ENCODE measurements around the gene PTRHD1.
"Not testable (repeated sequence)": the region's sequence is repeated elsewhere in the genome, so short reads cannot be mapped to it uniquely, and the experiment has no call there.

Gene PTRHD1, protein sequence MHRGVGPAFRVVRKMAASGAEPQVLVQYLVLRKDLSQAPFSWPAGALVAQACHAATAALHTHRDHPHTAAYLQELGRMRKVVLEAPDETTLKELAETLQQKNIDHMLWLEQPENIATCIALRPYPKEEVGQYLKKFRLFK

DNA sequence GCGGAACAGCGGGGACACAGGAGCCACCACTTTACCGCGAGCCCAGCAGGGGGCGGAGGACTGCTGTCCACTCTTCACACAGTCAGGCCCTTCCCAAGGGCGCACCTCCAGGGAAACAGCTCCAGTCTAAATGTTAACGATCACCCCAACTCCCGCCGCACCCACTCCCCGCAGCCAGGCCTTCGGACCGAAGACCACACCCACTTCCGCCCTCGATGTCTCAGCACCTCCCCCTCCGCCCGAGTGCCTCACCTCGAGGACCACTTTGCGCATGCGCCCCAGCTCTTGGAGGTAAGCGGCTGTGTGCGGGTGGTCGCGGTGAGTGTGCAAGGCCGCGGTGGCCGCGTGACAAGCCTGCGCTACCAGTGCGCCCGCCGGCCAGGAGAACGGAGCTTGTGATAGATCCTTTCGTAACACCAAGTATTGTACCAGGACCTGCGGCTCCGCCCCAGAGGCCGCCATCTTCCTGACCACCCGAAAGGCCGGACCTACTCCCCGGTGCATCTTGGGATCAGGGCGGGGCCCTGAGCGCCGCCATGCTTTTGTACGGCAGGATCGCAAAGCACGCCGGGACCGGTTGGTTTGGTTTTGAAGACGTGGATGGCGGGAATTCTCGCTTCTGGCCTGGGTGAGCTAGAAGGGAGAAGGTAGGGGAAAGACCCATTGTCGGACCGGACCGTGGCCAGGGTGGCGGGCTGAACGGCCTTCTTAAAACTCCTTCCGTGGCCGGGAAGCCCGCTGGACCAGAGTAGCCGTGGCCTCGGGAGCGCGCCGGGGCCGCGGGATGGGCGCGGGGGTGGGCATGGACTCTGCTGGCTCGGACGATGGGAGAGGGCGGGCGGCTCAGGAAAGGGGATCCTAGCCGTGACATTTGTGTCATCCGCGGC, at the start of gene PTRHD1, which contains the start of gene CENPO:
PTRHD1 (minus strand) TSS at position 518 of the 887 bp plus-strand sequence; CDS start at position 504, 14 bp downstream.
CENPO (plus strand) TSS at position 552 of the 887 bp plus-strand sequence. CDS start 495 bp downstream, outside the sequence.
- DNase-seq (ENCODE audit: low read depth in 1 of 2, low spot score in 1 of 2) = peak; percentile 88 to 90

DNA sequence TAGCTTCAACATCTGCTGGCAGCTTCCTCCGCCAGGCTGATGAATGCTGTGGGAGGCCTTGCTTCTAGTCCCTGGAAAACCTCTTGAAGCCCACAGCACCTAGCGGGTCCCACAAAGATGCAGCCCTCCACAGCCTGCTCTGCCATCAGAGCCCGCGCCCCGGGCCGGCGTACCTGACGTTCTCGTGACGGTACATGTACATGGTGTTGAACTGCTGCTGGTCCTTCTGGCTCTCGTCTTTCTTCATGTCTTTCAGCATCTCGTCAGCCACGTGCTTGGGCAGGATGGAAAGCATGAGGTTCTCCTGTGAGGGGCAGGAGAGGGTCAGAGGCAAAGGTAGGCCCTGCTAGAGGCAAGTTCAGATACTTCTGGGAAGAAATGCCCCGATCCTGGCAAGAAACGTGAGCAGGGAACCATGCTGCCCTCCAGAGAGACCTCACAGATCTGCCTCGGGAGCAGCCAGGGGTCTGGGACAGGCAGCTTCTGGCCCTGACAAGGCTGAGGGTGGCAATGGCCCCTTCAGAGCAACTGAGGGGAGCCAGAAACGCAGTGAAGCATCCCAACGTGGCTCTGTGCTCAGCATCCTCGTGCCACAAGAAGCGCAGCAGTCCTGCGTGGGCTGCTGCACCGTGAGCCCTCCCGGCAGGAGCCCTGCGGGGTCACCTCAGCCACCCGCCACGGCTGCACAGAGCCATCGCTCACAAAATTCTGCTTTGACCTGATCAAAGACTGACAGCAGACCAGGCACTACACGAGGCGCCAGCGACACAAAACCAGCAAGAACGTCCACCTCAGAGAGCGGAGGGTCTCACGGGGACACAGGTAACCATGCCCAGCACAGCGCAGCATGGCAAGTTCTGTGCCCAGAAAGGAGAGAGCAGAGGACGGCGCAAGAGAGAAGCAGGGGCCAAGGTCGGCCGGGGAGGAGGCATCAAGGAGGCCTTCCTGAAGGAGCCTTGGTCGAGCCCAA, 49.2 kb upstream of the PTRHD1 start:
- no peak for DNase-seq (ENCODE audit: low read depth in 1 of 2, low spot score in 1 of 2)

DNA sequence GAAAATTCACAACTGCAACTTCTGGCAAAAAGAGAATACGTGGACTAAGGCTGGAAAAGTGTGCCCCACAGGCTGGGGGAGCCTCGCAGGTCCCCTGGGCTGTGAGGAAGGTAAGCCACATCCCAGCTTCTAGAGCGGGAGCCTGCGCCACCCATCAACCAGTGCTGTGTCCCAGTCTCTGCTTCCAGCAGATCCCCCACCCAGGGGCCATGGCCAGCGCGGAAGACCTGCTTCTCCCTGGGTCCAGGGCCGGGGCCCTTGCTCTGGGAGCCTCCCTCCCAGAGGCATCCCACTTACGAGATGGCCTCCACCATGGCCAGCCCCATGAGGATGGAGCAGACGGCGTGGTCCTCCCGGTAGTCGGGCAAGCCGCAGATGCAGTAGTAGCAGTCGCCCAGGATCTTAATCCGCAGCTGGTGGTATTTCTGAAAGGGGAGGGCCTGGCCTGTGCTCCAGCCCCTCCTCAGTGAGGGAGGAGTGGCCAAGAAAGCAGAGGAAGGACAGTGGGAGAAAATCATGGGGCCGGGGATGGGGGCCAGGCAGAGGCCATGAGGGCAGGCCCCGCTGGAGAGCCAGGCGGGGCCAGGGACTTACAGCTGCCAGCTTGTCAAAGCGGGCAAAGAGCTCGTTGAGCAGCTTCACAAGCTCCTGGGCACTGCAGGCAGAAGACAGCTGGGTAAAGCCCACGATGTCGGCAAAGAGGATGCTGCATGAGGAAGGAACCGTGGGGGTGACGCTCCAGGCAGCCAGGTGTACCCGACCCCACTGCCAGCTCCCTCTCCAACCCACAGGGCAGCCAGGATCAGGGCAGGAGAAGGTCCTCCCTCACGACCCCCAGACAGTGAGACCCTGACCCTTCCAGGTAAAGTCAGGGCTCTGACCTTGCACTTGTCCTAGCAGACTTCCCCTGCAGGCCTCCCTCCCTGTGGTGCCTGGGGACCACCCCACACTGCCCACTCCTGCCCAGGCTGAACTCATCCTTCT, 48.1 kb upstream of the PTRHD1 start:
- DNase-seq (ENCODE audit: low read depth in 1 of 2, low spot score in 1 of 2) = no peak

DNA sequence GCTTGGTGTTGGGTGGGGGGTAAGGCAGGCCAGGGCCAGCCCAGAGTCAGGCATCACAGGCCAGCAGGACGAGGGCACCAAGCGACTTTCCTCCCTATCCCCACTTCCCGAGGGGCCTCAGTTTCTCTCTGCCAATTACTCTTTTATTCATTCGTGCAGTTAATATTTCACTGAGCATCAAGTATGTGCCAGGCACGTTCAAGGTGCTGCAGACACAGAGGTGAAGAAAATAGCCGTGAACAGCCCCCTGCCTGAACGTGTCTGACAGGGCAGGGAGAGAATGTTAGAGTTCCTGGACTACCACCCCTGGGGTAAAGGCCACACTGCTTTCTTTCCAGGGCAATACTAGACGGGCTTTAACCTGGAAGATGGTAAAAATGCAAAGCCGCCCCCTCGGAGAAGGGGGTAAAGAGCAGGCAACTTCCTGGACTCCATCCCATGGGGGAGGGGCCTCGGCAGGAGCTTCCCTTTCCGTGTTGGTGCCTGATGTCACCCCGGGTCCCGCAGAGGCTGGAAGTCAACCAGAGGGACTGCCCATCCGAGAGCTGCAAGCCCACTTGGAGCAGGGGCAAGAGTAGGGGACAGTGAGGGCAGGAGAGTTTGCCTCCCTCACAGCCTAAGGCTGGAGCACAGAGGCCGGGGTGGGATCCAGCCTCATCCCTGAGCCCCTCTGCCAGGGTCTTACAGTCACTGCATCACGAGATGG, 47.1 kb upstream of the PTRHD1 start:
- no peak for DNase-seq (ENCODE audit: low read depth in 1 of 2, low spot score in 1 of 2)

DNA sequence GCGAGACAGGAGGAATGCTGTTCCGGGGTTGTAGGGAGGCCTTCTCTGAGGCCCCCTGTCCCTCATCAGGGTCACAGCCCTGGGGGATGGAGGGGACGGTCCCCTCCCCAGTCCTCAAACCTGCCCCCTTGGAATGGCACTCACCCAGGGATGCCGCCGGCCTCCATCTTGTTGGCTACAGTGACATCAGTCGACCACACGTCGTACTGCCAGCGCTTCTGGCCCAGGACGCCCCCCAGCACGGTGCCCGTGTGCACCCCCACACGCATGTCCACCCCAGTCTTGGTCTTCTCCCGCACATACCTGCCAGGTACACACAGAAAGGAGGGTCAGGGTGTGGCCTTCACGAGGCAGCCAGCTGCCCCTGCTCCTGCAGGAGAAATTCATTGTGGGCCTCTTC, 46.5 kb upstream of the PTRHD1 start:
- no peak for DNase-seq (ENCODE audit: low read depth in 1 of 2, low spot score in 1 of 2)

DNA sequence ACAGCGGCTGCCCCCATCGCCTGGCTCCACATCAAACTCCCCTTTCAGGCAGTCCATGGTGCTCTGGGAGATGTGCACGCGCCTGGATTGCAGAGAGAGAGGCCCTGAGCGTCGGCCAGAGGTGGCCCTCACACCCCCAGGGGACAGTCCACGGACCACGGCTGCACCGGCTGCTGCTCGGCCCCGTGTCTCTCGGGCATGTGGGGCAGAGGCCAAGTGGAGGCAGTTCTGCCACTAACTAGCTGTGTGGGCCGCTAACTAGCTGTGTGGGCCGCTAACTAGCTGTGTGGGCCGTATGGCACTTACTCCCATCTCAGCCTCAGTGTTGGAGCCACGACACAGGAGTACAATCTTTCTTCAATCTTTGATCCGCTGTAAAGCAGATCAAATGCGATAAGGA, 45.4 kb upstream of the PTRHD1 start:
- no peak for DNase-seq (ENCODE audit: low read depth in 1 of 2, low spot score in 1 of 2)

DNA sequence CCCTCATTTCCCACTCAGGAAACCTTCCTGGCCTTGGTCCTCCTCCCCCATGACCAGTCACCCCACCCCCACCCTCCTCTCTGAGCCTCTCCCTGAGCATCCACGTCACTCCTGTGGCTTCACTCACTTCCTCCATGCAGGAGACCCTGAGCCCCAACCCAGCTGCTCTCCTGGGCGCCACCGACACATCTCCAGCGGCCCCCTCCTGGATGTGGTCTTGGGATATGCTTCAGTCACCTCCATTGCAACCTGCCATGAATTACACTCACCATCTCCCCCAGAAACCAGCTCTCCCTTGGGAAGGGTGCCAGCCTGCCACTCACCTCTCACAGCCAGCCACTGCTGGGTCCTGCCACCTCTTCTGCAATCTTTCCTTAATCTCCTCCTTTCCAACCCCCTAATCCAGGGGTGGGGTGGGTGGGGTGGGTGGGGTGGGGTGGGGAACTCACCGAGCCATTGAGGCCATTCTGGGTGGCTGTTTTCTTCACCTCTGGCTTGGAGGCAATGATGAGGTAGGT, 44.9 kb upstream of the PTRHD1 start:
- DNase-seq (ENCODE audit: low read depth in 1 of 2, low spot score in 1 of 2) = no peak

DNA sequence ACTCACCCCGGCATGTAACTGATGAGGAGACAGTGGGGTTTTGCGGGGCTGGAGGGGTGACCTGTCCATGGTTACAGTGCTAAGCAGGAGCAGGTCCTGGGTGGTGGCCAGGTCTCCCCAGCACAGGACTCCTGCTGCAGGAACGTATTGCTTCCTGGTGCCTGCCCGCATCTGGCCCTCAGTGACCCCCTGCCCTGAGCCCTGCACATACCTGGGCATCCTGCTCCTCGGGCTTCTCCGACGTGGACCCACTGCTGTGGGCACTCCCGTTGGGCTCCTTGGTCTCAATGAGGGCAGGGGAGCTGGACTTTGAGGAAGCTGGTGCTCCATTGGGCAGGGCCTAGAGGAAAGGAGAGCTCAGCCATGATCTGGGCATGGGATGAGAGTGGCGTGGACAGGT, 43.5 kb upstream of the PTRHD1 start:
- DNase-seq (ENCODE audit: low read depth in 1 of 2, low spot score in 1 of 2) = no peak

DNA sequence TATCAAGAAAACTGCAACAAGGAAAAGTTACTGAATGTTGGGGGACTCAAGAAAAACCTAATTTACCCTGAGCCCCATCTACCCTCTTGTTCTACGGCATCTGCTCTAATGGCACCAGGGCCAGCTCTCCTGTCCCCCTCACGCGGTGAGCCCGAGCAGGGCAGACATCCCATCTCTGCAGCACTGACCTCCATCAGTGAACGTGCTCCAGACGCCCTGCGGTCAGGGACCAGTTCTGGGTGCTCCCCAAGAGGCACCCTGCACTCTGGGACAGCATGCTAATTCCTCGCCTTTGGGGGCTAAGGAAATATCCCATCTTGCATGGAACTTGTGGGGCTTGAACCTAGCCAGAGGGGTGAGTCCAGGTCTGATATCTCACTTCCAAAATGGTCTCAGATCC, 43.0 kb upstream of the PTRHD1 start:
- DNase-seq (ENCODE audit: low read depth in 1 of 2, low spot score in 1 of 2) = no peak

DNA sequence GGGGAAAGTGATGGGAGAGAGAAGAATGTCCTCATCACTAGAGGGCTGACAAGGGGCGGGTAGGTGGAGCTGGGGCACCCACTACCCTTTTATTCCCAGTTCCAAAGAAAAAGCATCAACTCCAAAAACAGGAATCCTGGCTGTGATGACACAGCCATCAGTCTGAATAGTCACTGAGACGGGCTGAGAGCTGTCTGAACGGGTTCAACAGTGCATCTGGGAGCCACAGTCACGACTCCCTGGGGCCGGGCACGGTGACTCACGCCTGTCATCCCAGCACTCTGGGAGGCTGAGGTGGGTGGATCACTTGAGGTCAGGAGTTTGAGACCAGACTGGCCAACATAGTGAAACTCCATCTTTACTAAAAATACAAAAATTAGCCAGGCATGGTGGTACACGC, 42.2 kb upstream of the PTRHD1 start:
- not testable (repeated sequence) for DNase-seq (ENCODE audit: low read depth in 1 of 2, low spot score in 1 of 2)

DNA sequence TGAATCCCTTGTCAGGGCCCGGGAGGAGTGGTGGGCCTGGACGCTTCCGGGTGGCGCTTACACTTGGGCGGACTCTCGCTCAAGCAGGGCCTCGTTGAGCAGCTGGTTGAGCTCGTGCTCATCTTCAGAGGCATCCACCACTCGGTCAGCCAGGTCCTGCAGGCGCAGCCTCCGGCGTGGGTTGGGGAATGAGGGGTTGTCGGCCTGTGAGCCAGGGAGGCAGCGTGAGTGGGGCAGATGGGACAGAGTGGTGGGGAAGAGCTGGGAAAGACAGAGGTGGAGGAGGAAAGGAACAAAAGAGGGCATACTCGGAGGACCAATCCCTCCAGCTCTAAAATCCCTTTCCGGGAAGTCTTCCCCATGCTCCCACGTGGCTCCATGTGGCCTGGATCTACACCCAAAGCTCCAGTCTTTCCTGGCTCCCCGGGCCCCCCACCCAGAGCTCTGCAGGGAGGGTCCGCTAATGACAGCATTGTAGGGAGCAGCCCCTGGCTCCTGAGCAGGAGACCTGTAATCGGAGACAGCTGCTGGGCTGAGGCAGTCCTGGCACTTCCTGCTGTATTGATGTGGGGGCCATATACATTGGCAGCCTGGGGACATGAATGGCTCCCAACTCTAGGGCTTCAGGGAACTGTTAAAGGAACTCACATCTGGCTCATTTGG, 41.7 kb upstream of the PTRHD1 start:
- DNase-seq (ENCODE audit: low read depth in 1 of 2, low spot score in 1 of 2) = no peak

DNA sequence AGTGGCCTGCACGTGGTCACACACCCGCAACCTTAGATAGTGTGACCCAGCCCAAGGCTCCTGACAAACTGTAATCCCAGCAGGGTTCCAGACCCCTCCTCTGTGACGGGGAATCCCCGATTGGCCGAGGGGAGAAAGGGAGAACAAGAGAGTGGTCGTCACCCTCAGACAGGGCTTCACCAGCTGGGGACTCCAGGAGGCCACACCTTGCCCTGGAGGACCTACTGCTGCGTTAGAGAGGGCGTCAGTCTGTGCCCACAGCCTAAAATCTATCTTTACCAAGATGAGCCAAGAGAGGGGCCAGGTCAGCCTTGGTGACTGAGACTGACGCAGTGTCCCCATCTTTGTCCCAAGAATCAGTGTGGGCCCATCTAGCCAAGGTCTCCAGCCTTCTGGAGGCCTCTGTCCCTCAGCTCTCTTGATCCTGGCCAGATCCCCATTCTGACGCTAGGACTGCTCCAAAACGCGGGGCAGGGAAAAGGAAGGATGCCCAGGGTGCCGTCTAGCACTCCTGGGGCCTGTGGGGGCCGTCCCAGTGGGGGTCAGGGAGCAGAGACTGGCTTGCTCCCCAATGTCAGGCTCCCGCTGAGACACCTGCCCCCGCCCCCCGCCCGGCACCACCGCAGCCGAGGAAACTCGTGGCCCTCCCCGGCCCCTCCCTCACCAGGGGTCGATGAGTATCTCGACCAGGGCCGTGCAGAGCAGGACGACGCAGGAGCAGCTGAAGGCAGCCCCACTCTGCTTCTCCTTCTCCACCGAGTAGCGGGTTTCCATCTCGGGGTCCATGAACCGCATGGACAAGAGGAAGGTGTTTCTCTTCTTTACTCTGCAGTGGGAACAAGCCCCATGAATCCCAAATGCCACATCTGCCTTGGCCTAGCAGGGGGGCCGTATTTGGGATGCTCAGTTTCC, 40.9 kb upstream of the PTRHD1 start:
- no peak for DNase-seq (ENCODE audit: low read depth in 1 of 2, low spot score in 1 of 2)

DNA sequence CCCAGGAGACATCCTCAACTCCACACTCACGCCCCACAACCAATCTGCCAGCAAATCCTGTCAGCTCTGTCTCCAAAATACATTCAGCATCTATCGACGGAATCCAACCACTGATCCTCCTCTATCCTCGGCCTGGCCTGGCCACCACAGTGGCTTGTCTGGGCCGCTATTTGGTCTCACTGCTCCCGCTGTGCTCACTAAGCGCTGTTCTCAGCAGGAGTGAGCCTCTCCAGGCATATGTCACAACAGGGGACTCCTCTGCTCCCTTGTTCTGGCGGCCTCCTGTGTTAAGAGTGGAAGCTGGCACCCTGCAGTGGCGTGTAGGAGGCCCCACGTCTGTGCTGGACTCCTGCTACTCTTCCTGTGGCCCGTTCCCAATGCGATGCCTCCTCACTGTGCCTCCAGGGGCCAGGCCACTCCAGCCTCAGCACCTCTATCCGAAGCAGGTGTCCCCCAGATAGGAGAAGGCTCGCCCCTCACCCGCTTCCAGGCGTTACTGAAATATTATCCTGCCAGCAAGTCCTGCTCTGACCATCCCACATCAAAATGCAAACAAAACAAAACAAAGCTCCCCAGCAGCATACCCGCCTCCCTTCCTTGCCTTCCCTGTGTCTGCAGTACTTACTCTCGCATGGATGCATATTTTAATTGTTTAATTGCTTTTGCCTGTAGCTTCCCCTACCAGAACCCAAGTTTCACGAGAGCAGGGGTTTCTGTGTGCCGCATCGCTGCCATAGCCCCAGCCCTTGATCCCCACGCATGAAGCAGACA, 39.9 kb upstream of the PTRHD1 start:
- DNase-seq (ENCODE audit: low read depth in 1 of 2, low spot score in 1 of 2) = no peak

DNA sequence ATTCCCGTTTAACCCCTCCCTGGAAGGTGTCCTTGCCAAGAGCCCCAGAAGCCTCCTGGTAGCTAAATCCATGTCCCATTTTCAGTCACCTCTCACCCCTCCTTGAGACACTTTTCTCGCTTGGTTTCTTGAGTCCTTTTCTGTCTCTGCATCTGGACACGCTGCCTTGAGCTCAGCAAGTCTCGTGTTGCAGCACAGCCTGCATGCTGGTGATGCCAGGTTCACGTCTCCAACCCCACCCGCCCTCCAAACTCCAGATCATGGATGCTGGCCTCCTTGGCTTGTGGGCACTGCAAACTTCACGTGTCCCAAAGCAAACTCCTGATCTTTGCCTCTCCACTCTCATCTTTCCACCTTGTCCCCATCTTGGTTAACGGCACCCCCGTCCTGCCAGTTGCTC, 39.3 kb upstream of the PTRHD1 start:
- DNase-seq (ENCODE audit: low read depth in 1 of 2, low spot score in 1 of 2) = no peak

DNA sequence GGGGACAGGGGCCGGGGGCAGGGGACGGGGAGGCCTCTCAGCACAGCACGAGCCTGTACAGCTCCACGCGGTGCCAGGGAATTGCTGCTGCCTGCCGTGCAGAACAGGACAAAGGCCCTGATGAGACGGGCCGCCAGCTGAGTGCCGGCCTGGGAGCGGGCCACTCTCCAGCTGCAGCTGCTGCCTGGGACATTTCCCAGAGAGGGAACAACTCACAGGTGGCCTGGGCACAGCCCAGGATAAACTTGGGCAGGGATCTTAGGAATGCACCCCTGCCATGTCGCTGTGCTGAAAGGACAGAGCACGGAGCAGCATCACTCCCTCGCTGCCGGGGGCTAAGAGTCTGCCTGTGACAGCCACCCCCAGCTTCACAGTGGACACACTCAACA, 38.9 kb upstream of the PTRHD1 start:
- DNase-seq (ENCODE audit: low read depth in 1 of 2, low spot score in 1 of 2) = no peak

DNA sequence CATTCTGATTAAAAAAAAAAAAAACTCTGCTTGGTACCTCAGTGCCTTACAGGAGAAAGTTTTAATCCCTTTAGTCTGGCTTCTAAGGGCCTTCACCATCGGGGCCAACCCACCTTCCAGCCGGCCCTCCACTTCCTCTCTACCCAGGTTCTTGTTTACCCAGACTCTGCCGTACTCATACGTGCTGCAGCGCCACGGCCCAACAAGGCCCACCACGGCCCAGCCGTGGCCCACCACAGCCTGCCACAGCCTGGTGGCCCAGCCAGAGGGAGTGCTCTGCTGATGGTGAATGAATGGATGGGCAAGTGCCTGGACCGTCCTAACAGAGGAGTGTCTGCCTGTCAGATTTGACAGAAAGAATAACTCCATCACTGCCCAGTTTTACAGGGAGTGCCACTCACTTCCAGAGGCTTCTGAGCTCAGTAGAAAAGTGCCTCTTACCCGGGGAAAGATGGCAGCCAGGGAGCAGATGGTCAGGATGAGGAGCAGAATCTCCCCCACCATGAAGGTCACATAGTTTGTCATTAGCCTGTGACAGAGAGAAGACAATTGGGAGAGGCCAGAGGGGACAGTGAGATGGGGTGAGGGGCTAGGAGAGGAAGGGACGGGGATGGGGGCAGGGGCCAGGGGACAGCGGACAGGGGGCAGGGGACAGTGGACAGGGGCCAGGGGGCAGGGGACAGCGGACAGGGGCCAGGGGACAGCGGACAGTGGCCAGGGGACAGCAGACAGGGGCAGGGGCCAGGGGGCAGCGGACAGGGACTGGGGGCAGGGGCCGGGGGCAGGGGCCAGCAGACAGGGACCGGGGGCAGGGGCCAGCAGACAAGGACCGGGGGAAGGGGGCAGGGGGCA, 38.3 kb upstream of the PTRHD1 start:
- DNase-seq (ENCODE audit: low read depth in 1 of 2, low spot score in 1 of 2) = no peak
